ENCODE data around the gene BCAP31.
"Not testable (repeated sequence)": the region's sequence is repeated elsewhere in the genome, so short reads cannot be mapped to it uniquely, and the experiment has no call there.

The BCAP31 gene

DNA sequence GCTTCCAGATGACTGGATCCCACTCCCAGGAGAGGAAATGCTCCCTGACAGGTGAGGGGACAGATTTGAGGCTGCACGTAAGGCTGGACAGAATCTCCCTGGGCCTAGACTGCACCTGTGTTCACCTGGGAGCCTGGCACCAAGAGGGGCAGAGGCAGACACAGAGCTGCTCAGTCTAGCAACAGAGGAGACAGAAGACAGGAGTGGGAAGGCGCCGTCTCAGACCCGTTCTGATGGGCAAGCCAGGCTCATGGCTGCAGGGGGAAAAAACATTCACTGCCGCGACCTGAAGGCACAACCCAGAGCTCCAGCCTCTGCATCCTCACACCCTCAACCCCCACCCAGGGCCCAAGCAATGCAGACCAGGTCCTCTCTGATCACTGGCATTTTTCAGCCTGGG is 16.8 kb downstream of the BCAP31 start:
- no peak for DNase-seq

DNA sequence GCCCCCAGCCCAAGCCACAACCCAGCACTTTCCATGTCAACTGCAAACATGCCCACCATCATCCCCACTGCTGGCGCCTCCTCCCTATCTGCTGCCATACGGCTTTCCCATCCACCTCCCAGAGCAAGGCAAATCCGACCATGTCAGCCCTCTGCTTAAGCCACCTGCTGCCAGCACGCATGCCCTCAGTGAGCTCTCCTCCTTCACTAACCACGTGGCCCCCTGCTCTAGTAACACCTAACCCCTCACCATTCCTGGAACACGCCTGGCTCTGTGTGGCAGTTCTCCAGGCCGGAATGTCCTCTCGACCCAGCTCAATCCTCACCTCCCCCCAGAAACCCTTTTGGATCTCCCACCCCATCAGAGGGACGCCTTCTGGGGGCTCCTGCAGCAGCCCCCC is 17.4 kb downstream of the BCAP31 start:
- DNase-seq = no peak

DNA sequence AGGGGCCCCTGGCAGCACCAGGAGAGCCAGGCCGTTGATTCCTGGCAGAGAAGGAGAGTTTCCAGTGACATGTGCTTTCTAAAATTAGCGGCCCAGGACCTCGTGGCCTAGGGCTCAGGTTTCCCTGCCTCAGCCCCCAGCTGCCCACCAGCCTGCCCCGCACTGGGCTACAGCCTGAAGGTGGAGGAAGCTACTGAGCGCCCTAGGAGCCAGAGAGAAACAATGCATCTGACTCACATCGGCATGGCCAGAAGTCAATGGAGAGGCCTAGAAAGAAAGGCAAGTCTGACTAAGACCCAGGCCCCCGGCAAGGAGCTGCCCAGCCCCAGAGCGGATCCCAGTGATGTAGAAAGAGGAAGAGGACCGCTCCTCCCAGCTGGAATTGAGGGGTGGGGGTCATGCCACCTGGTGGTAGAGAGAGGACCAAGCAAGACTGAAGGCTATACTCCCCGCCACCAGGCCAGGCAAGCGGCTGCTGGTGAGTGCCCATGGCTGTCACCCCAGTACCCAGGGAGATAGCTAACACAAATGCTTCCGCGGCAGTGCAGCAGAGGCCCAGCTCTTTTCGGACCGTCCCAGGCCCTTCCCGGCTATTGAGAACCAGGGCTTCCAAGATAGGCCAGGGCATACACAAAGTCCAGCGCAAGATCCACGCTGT is 18.7 kb downstream of the BCAP31 start:
- not testable (repeated sequence) for DNase-seq

DNA sequence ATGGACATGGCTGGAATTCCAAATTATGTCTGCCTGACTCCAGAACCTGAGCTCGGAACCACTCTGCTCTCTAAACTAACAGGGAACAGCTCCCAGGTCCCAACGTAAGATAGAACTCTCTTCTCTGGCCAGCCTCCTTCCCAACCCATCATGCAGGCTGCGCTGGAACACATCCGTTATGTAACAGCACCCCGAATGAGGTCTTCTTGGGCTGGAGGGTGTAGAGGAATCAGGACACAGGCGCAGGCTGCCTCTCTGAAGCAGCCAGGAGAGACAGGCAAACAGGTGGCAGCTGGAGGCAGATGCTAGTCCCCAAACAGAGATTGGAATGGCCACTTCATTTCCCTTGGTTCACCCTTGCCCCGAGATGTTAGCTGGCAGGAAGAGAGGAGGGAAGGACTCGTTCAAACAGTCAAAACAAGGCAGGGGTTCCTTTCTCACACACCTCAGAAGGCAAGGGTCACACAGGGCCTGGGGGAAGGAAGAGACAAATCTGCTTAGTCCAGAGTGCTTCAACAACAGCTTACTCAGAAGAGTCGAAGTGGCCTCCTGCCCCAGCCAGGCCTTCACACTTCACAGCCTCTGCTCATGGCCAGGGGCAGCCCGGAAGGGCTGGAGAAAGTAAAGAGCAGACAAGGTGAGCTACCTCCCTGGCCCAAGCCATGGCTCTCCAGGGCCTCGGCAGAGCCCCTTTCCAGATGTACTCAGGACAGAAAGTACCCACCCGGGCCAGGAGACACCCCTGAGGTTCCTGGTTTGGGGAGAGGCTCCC is 19.4 kb downstream of the BCAP31 start:
- DNase-seq = not testable (repeated sequence)

DNA sequence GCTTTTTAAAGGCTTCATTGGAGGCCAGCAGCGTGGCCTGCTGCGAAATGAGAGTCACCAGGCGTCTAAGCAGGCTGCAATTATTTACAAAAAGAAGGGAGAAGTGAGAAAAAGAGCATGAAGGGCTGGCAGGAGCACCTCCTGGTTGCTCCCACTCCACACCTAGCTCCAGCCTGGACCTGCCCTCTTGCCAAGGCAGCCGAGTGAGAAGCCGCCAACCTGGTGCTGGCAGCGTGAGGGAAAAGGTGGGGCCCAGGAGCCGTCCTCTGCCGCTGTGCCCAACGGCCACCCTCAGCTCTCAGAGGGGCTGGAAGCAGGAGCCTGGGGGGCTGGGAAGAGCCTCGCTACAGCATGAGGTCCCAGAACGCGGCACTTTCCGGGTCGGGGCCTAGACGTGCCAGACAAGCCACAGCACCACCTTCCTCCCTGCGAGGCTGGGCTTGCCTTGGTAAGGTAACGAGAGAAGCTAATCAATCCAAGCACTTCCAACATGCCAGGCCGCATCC is 20.1 kb downstream of the BCAP31 start:
- no peak for DNase-seq

DNA sequence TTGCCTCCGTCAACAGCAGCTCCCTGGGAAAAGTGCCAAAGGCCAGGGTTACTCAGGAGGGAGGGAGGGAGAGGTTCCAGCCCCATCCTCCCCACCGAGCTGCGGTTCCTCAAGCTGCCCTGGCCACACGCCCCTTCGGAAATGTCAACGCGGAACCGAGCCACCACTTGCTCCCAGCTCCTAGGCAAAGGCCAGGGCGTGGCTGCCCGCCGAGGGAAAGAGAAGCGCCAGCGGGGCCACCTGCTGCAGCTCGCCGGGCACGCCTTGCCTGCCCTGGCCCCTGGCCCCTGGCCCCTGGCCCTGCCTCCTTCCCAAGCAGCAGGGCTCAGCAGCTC is 21.2 kb downstream of the BCAP31 start:
- no peak for DNase-seq

DNA sequence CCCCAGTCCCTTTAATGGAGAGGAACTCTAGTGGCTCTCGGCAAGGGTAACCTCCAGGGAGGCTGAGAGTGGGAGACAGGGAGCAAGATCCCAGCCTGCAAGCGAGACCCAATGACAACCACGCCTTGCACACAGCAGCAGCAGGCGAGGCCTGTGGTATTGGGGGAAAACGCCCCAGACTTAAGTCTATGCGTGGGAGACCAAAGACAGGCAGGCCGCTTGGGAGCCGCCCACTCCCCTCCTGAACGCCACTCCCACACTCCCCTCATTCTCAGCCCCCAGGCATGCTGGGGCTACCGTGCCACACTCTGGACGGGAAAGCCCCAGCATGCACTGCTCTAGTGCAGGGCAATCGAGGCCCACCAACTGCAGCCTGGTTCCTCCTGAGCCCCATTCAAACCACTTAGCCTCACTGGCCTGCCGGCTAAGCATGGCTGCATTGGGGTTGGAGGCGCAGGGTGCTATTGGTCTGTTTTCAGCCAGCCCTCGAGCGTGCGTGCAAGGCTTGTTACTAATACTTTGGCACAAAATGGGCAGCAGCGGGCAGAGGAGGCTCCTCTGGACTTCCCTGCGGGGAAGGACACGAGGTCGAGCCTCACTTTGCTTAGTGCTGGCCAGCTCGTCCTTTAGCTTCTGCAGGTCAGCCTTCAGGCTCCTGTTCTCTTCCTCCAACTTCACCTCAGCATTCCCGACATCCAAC is 21.7 kb downstream of the BCAP31 start:
- DNase-seq = no peak

DNA sequence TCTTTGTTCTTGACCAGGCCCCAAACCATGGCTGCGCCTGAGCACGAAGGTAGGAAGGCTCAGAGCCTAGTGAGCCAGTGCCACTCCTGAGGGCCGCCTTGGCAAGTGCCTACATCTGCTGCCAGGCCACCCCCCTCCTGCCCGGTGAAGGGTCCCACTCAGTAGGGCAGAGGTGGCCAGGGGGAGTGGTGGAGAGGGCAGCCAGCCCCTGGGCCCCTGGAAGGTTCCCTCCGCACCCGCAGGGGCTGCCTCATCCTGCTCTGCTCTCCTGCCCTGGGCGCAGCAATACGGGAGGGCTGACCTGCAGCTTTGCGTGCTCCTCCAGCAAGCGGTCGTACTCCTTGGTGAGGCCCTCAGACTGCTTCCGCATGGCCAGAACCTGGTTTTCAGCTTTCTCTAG is 22.5 kb downstream of the BCAP31 start:
- DNase-seq = no peak

DNA sequence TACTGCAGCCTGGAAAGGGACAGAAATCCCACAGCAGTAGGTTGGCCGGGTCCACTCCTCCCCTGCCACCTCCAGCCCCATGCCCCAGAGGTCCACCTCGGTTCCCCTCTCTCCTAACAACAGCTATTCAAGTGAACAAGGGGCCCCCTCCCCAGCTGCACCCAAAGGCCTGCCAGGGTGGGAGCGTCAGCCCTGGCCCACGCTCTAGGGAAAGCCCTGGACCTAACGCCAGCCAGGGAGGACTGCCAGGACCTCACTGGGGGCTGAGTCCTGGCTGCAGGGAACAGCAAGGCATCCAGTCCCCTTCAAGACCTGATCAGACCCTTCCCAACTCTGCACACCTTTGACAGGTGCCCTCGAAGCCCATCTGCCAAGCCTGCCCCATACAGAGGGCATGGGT is 23.2 kb downstream of the BCAP31 start:
- DNase-seq = no peak

DNA sequence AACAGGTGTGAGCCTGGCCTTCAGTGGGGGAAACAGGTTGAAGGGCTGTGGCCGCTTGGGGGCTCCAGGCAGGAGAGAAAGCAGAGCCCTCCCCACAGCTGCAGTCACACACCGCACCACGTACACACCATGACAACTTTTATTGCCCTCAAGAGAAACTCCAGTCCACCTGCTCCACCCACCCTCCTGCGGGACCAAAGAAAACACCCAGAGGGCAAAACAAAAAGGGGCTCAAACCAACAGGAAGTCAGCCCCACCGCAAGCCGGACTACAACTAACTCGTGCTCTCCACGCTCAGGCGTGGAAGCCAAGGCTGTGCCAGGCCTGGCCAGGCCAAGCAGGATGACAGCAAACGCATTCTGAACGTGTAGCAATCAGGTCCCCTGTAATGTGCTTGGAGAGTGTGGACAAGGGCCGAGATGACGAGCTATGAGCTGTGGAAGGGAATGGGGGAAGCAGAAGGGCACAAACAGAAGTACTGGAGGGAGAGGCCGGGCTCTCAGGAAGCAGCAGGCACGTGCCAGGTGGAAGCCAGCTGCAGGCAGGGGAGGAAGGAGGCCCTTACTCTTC is 23.7 kb downstream of the BCAP31 start:
- DNase-seq = no peak

DNA sequence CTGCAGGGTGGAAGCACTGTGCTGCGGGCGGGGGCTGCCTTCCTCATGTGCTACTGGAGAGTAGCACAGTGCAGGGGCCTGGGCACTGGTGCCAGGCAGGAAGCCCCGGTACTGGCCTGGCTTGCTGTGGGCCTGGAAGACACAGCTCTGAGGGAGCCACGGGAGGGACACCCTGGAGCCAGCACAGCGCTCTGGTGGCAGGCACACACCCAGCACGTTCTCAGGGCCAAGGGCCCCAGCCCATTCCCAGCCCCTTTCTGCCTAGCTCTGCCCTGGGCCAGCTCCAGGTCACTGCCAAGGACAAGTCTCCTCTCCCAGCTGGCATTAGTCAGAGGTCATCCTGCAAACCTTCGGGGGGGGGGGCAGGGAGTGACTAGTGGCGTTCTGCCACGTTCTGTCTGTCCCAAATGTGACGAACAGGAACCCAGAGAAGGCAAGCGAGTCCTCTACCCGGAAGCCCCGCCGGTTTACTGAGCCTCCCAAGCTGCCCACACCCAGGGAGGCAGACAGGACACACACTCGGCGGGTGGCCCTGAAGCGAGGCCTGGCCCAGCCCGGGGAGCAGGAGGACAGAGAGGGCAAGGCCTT is 24.3 kb downstream of the BCAP31 start:
- not testable (repeated sequence) for DNase-seq

DNA sequence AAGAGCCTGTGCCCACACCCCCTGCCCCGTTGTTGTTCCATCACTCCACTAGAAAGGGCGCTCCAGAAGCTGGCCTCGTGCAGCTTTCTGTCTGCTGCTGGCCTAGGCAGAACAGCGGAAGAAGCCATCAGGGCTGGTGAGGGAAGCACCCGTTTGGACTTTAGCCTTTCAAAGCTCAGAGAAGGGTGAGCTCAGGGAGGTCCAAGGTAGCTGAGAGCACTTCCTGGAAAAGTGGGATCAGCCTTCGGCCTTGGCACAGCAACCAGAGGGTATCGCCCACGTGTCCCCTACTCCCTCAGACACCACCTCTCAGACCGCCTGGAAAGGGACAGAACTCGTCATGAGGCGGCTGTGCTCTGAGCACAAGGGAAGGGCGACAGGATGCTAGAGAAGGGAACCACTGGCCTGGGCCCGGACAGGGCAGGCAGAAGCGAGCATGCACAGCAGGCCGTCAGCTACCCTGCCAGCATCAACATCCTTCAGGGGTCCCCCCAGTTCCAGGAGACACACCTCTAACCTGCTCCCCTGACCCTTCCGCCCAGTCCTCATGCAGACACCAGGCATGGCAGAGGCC is 24.9 kb downstream of the BCAP31 start:
- not testable (repeated sequence) for DNase-seq

DNA sequence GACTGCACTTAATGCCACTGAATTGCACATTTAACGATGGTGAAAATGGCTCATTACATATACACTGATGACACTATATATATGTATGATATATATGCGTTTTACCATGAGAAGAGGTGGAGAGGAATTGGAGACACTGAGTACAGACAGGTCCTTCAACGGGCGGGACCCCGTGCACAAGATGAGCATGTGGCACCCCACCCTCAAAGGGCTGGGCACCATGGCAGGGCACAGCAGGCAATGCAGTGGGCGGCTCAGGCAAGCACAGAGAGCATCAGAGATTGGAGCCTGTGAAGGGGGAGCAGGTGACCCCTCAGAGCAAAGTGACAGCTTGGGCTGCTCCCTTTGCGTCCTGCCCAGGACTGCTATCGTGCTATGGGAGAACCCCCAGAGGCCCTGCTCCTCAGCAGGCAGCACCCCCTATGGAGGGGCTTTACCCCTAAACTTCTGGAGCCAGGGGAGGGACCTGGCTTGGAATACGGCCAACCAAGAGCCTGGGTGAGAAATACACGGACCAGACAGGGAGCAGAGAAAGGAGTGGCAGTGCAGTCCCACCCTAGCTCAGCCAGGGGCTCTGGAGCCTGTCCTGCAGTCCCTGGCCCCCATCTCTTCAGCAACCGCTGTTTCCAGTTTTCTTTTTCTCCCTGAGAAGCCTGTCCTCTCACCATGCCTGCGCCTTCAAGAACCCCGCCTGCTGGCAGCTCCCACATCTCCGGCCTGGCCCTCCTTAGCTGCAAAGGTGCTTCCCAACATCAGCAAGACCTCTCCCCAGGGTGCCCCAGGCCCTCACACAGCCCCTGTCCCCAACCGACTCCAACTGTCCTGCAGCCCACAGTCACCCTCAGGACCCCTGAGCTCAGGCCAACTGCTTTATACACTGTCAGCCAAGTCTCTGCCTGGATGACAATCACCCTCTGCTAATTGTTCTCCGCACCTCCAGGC is 26.0 kb downstream of the BCAP31 start:
- DNase-seq = no peak

DNA sequence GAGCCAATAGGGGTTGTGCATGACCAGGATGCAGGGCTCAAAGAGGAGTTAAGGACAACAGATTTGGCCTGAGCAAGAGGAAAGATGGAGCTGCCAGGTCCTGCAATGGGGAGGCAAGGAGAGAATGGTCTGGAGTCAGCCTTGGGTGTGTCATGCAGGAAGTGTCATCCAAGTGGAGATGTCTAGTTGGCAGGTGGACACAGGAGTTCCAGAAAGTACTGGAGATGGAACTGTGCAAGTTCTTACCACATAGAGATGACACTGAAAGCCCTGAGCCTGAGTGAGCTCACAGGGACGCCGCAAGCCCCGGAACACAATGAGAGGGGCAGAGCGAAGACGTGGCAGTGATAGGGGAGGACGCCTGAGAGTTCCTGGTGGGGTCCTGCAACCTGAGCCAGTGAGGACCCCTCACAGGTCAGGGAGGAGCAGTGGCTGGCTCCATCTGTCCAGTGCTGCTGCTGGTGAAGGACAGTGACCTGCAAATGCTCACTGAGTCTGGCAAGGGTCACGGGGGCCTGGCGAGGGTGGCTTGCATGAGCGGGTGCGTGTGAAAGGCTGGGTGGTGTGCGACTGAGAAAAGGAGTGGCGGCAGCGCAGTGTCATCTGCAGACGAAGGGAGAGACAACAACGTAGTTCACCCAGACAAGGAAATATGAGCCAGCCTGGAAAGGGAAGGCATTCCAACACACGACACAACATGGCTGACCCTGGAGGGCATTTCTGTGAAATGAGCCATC is 27.0 kb downstream of the BCAP31 start:
- DNase-seq = not testable (repeated sequence)

DNA sequence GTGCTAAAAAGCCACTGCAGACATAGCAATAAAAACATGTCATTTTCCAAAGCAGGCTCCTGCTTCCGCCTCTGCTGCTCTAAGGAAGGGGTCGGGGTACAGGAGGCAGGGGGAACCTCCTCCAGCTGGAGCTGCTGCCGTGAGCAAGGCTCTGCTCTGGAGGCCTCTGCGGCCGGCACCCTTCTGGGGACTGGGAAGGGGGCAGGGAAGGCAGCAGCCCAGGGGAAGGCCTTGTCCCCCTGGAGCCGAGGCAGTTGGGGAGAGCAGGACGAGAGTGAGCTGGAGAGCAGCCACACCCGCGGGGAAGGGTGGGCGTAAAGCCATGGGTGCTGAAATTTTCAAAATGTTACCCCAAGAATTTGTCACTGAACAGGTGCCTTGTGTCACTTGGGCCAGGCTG is 27.6 kb downstream of the BCAP31 start:
- DNase-seq = not testable (repeated sequence)

DNA sequence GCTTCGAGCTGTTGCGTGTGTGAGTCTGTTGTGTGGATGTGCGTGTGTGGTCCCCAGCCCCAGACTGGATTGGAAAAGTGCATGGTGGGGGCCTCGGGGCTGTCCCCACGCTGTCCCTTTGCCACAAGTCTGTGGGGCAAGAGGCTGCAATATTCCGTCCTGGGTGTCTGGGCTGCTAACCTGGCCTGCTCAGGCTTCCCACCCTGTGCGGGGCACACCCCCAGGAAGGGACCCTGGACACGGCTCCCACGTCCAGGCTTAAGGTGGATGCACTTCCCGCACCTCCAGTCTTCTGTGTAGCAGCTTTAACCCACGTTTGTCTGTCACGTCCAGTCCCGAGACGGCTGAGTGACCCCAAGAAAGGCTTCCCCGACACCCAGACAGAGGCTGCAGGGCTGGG is 28.1 kb downstream of the BCAP31 start:
- DNase-seq = no peak

DNA sequence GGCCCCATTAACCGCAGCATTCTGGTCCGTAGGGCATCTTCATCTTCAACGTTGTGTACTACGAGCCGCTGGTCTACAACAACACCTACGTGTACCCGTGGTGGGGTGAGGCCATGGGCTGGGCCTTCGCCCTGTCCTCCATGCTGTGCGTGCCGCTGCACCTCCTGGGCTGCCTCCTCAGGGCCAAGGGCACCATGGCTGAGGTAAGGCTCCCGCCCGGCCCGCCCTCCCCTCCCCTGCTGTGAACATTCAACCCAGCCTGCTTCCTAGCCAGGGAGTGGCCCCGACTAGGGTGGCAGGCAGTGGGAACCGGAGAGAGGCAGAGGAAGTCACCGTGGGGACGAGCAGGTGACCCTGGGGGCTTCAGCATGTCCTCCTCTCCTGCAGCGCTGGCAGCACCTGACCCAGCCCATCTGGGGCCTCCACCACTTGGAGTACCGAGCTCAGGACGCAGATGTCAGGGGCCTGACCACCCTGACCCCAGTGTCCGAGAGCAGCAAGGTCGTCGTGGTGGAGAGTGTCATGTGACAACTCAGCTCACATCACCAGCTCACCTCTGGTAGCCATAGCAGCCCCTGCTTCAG is 29.4 kb downstream of the BCAP31 start:
- no peak for DNase-seq

DNA sequence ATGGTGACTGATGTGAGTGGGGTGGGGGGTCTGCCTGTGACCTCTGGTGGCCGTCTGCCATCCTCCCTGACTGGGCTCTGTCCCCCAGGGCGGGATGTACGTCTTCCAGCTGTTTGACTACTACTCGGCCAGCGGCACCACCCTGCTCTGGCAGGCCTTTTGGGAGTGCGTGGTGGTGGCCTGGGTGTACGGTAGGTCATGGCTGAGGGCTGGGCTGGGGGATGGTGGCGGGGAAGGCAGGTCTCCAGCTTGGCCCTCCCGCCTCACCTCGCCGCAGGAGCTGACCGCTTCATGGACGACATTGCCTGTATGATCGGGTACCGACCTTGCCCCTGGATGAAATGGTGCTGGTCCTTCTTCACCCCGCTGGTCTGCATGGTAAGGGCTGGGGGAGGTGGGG is 29.9 kb downstream of the BCAP31 start:
- not testable (repeated sequence) for DNase-seq

DNA sequence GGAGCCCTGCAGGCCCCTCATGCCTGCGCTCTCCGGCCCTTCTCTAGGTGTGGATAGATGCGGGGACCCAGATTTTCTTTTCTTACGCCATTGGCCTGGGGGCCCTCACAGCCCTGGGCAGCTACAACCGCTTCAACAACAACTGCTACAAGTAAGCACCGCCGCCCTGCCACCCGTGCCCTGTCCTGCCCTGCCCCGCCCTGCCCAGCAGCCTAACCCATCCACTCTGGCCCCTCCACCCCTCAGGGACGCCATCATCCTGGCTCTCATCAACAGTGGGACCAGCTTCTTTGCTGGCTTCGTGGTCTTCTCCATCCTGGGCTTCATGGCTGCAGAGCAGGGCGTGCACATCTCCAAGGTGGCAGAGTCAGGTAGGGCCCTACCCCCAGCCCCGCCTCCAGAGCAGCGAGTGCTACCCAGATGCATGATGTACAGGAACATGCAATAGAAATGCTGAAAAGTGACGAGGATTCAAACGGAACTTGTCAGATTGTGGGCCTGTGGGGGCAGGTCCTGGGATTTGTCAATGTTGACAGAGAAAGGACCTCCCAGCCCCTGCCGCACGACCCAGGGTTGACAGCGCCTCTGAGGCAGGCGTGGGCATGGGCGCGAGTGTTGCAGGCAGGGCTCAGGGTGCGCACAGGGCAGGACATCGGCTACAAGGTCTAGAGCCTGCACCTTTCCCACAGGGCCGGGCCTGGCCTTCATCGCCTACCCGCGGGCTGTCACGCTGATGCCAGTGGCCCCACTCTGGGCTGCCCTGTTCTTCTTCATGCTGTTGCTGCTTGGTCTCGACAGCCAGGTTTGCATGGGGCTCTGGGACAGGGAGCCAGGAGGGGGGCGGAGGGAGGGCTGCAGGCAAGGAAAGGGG is 30.7 kb downstream of the BCAP31 start:
- DNase-seq = no peak
